PC-3 (cell line): ENCODE results near the gene GALNT18.

Experiments used
- EZH2 ChIP-seq: fragments of 300-600 bp; sonication (generic); IDR thresholded peaks from one replicate; pipeline ENCODE4 v1.6.1; 2017; ENCODE audit warnings: antibody characterized with exemption, mild to moderate bottlenecking, low read length; ENCODE audit not compliant: unreplicated experiment
- TF ChIP-seq, protein P1 (sequence below): fragments of 300-600 bp; sonication (generic); conservative IDR thresholded peaks from 2 replicates; pipeline ENCODE4 v1.5.1; 2017; ENCODE audit warnings: antibody characterized with exemption, low read depth, mild to moderate bottlenecking, low read length

DNA sequence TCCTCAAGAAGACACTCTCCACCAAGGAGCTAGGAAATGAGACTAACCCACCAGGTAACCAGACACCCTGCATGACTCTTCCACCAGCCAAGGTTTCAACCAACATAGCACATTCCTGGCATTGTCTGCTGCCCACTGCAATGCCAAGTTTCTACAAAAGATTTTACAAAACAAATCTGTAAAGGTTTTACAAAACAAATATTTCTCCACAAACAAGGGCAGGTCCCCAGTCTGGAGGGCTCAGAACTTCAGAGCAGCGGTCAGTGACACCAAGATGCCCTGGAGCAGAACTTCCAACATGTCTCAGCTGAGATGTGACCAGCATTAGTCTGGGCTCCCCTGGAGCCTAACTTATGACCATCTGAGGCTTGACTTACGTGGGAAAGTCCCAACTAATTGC lies 14.0 kb downstream of the GALNT18 start:
- TF ChIP-seq, protein P1, sequence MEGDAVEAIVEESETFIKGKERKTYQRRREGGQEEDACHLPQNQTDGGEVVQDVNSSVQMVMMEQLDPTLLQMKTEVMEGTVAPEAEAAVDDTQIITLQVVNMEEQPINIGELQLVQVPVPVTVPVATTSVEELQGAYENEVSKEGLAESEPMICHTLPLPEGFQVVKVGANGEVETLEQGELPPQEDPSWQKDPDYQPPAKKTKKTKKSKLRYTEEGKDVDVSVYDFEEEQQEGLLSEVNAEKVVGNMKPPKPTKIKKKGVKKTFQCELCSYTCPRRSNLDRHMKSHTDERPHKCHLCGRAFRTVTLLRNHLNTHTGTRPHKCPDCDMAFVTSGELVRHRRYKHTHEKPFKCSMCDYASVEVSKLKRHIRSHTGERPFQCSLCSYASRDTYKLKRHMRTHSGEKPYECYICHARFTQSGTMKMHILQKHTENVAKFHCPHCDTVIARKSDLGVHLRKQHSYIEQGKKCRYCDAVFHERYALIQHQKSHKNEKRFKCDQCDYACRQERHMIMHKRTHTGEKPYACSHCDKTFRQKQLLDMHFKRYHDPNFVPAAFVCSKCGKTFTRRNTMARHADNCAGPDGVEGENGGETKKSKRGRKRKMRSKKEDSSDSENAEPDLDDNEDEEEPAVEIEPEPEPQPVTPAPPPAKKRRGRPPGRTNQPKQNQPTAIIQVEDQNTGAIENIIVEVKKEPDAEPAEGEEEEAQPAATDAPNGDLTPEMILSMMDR = no peak
- no peak for TF ChIP-seq EZH2
